DND-41 (cell line): ENCODE measurements around the gene GALNT12.

Source experiments
- CTCF ChIP-seq: IDR thresholded peaks from 2 replicates; pipeline ENCODE4 v1.5.1; 2012; ENCODE audit warnings: borderline replicate concordance, low read length, moderate library complexity, mild to moderate bottlenecking; ENCODE audit not compliant: poor library complexity, severe bottlenecking; ENCODE audit errors: extremely low read depth
- EZH2 ChIP-seq: IDR thresholded peaks from 3 replicates; pipeline ENCODE4 v1.6.1; 2012; ENCODE audit warnings: borderline replicate concordance, low read depth, mild to moderate bottlenecking, moderate library complexity, low read length, inconsistent platforms; ENCODE audit not compliant: severe bottlenecking

GRCh38 chr9:98790842-98791607 lies 16.4 kb upstream of the GALNT12 start:
- TF ChIP-seq CTCF (peak; percentile 86), EZH2 (no peak)
